ACC112 (cell line): ENCODE data around the gene SNAI3.

Source experiments
- H2AFZ ChIP-seq: fragments of 200-600 bp; sonication (generic); one replicate; pipeline ENCODE4 v1.6.0; 2017; ENCODE audit warnings: antibody characterized with exemption, low read length; ENCODE audit not compliant: unreplicated experiment
- H3K27ac ChIP-seq: fragments of 200-600 bp; sonication (generic); 2 replicates; pipeline ENCODE4 v1.5.1; 2014; ENCODE audit warnings: low read depth, mild to moderate bottlenecking, antibody characterized with exemption, low read length, moderate library complexity
- H3K27me3 ChIP-seq: fragments of 200-600 bp; sonication (generic); 2 replicates; pipeline ENCODE4 v1.6.1; 2014; ENCODE audit warnings: mild to moderate bottlenecking, antibody characterized with exemption, low read length, moderate library complexity, mixed read lengths; ENCODE audit not compliant: insufficient read depth
- H3K36me3 ChIP-seq: fragments of 200-600 bp; sonication (generic); 2 replicates; pipeline ENCODE4 v1.6.1; 2016; ENCODE audit warnings: mild to moderate bottlenecking, antibody characterized with exemption, low read length, moderate library complexity, mixed read lengths; ENCODE audit not compliant: insufficient read depth
- H3K4me1 ChIP-seq: fragments of 200-600 bp; sonication (generic); one replicate; pipeline ENCODE4 v1.6.1; 2016; ENCODE audit warnings: low read length, mixed read lengths; ENCODE audit not compliant: insufficient read depth, unreplicated experiment, control insufficient read depth
- H3K4me3 ChIP-seq: fragments of 200-600 bp; sonication (generic); 2 replicates; pipeline ENCODE4 v1.5.1; 2014; ENCODE audit warnings: mild to moderate bottlenecking, low read depth, low read length
- H3K79me2 ChIP-seq: fragments of 200-600 bp; sonication (generic); one replicate; pipeline ENCODE4 v1.6.0; 2016; ENCODE audit warnings: low read length; ENCODE audit not compliant: control insufficient read depth, unreplicated experiment, insufficient read depth

The SNAI3 gene

GRCh38 chr16:88631384-88631783 lies 54.9 kb downstream of the SNAI3 start:
- Histone ChIP-seq H3K79me2 (no peaks in the 10 kb centered on the region), H2AFZ (no peak overlapping the region), H3K4me3 (no peak overlapping the region), H3K27me3 (no peaks in the 10 kb centered on the region), H3K27ac (no peak overlapping the region), H3K4me1 (peaks cover 13% of the 10 kb centered on the region), H3K36me3 (no peaks in the 10 kb centered on the region)

GRCh38 chr16:88630941-88631340 lies 55.4 kb downstream of the SNAI3 start:
- Histone ChIP-seq H3K4me3 (no peak overlapping the region), H3K36me3 (no peaks in the 10 kb centered on the region)

GRCh38 chr16:88630433-88630832 lies 55.9 kb downstream of the SNAI3 start:
- Histone ChIP-seq H3K4me3 (no peak overlapping the region), H3K27me3 (no peaks in the 10 kb centered on the region), H3K36me3 (no peaks in the 10 kb centered on the region), H3K4me1 (peaks cover 11% of the 10 kb centered on the region), H2AFZ (no peak overlapping the region), H3K79me2 (no peaks in the 10 kb centered on the region), H3K27ac (no peak overlapping the region)

More at GRCh38 chr16:88630941-88631340, 55.4 kb downstream of the SNAI3 start:
- H3K27me3 ChIP-seq: no peaks in the 10 kb centered on the region
- H2AFZ ChIP-seq: no peak overlapping the region
- no peaks in the 10 kb centered on the region for H3K79me2 ChIP-seq
- H3K4me1 ChIP-seq: peaks cover 13% of the 10 kb centered on the region
- H3K27ac ChIP-seq: no peak overlapping the region

GRCh38 chr16:88629835-88630234 lies 56.5 kb downstream of the SNAI3 start:
- Histone ChIP-seq H2AFZ (no peak overlapping the region), H3K27me3 (no peaks in the 10 kb centered on the region), H3K36me3 (no peaks in the 10 kb centered on the region), H3K79me2 (no peaks in the 10 kb centered on the region), H3K27ac (no peak overlapping the region), H3K4me1 (peaks cover 5% of the 10 kb centered on the region), H3K4me3 (no peak overlapping the region)

GRCh38 chr16:88628512-88628974 lies 57.8 kb downstream of the SNAI3 start:
- Histone ChIP-seq H3K27me3 (no peaks in the 10 kb centered on the region), H3K27ac (no peak overlapping the region), H3K36me3 (no peaks in the 10 kb centered on the region), H3K79me2 (no peaks in the 10 kb centered on the region), H3K4me3 (no peak overlapping the region), H2AFZ (no peak overlapping the region), H3K4me1 (no peaks in the 10 kb centered on the region)
